ENCODE data around the gene PLPPR5. TPM values are rescaled to one million over a fixed set of nuclear protein-coding genes. Genes with fewer than 3 reads are reported as not detected.
A peak's percentile ranks its signal among the peaks of the same experiment; 100 is the strongest.

The PLPPR5 gene, protein sequence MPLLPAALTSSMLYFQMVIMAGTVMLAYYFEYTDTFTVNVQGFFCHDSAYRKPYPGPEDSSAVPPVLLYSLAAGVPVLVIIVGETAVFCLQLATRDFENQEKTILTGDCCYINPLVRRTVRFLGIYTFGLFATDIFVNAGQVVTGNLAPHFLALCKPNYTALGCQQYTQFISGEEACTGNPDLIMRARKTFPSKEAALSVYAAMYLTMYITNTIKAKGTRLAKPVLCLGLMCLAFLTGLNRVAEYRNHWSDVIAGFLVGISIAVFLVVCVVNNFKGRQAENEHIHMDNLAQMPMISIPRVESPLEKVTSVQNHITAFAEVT
- total RNA-seq (2012; rRNA removed) (under 0.01 TPM in 2 replicates), polyA plus RNA-seq (2012; rRNA removed) (0.05 and 0.06 TPM in 2 replicates), Bru-seq, nascent RNA (percentile 14 among the genes with signal in this experiment), BruChase-seq, experiment 1, labeled RNA remaining after a 6-hour chase (percentile 10 among the genes with signal in this experiment), BruChase-seq, experiment 2, labeled RNA remaining after a 2-hour chase (percentile 7 among the genes with signal in this experiment)
- 0.02 and 0.03 TPM in 2 replicates for polyA plus RNA-seq (2012; cell fraction: cytosol; rRNA removed)
- polyA plus RNA-seq (2012; cell fraction: nucleus; rRNA removed; ENCODE audit: low replicate concordance): 0.01 TPM in 1 of 2 replicates, not detected in the other
- long read RNA-seq: 0 reads

DNA sequence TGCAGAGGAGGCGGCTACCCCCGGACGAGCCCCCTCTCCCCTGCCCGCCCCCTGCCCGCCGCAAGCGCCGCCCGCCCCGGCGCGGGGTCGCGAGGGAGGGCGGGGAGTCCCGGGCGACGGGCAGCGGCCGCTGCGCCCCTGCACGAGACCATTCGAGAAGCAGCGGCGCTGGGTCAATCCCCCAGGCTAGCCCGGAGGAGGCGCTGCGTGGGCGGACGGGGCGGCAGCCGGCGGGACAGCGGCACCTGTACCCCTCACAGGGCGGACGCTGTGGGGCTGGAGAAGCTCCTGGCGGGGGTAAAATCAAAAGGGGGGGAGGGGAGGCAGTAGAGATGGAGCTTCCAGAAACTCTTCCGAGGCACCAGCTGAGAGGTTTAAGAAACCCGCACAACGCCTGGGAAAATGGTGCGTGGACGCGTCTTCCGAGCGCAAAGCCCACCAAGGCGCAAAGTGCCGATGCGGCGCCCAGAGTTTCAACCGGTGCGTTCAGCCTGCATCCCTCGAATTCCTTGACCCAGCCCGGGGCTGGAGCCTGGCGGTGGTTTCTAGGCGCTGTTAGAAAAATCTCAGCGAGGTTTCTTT, at the start of gene PLPPR5:
Gene PLPPR5, minus strand, starts transcription at position 1 of the 582 bp plus-strand sequence. CDS start 190 bp downstream, outside the sequence.
- H4K20me1 ChIP-seq (ENCODE audit: insufficient read depth, low read length): no peaks in the 10 kb centered on the region
- peak within 1 kb of the TSS; percentile 90 for H2AFZ ChIP-seq (replicated peaks; ENCODE audit: low read length, poor library complexity)
- H3K27me3 ChIP-seq (ENCODE audit: control insufficient read depth, insufficient read depth, low read length): peaks cover 31% of the 10 kb centered on the region
- intact Hi-C loops (cut with micrococcal nuclease) (loop anchor here (10.0 kb wide), 1 partner anchor 210 kb away; no protein-coding TSS in a partner anchor), dilution Hi-C loops (cut with HindIII; ENCODE audit: low sequenced_read_pairs, unreplicated experiment) (no loop called here), in situ Hi-C loops (cut with MboI; ENCODE audit: low sequenced_read_pairs) (no loop called here)
- no TSS peak for BruUV-seq (replicated peaks)
- no peak within 1 kb of the TSS for H3K18ac ChIP-seq (ENCODE audit: low read depth, low read length)
- H4K5ac ChIP-seq (ENCODE audit: low read depth, low read length): no peak within 1 kb of the TSS
- no peaks in the 10 kb centered on the region; the same call in 1 of the 2 replicates for H3K4me1 ChIP-seq (ENCODE audit: control insufficient read depth, insufficient read depth, low read length)
- peak within 1 kb of the TSS; percentile 24 for H3K4me3 ChIP-seq (ENCODE audit: insufficient read depth, low read depth, low read length)
- no peaks in the 10 kb centered on the region for H3K9me1 ChIP-seq (ENCODE audit: insufficient read depth, low read length)
- POLR2A ChIA-PET (ENCODE audit: unreplicated experiment): no interaction called here
- no peaks in the 10 kb centered on the region for H3K36me3 ChIP-seq (ENCODE audit: control insufficient read depth, insufficient read depth, low read length)
- H3K79me1 ChIP-seq (ENCODE audit: low read depth in 1 of 2, low read length in 2 of 2): no peaks in the 10 kb centered on the region
- H2BK15ac ChIP-seq (ENCODE audit: low read depth, low read length): no peak within 1 kb of the TSS
- H3K23ac ChIP-seq (ENCODE audit: low read depth, low read length): 0 out of 2 replicates have a peak within 1 kb of the TSS, but pooled peaks have one; percentile 24
- H3K27ac ChIP-seq (ENCODE audit: insufficient read depth, low read length): no peak within 1 kb of the TSS
- H2BK5ac ChIP-seq (ENCODE audit: low read depth, low read length, poor library complexity, severe bottlenecking): no peak within 1 kb of the TSS
- CTCF ChIA-PET: interaction anchor here (0.6 to 1.3 kb wide), 3 partner anchors 13 to 279 kb away, joined by 3 read pairs; no protein-coding TSS in a partner anchor
- peak within 1 kb of the TSS; percentile 72 for H3K4me2 ChIP-seq (ENCODE audit: low read depth, low read length)
- DNase-seq: no peak
- H3K56ac ChIP-seq (ENCODE audit: extremely low read depth, insufficient read depth, low read length): no peak within 1 kb of the TSS
- WGBS, 2 experiments (ENCODE audit: extremely low coverage in 2 of 2, insufficient read length in 1 of 2): 4% methylated on average over 9 of the region's 56 CpGs; no CpG with 5 or more reads in 1 of the 2 experiments
- H2AK9ac ChIP-seq (replicated peaks; ENCODE audit: low read depth, low read length, poor library complexity): peak within 1 kb of the TSS; percentile 46
- H3K14ac ChIP-seq (replicated peaks; ENCODE audit: low read depth, low read length): no peak within 1 kb of the TSS
- no peak for TF ChIP-seq NFE2L2 (IDR thresholded peaks at IDR 0.05; ENCODE audit: low read depth, low read length)
- TF ChIP-seq POLR2A (IDR thresholded peaks at IDR 0.05; ENCODE audit: low read depth, low read length): no peak
- TF ChIP-seq CEBPB (IDR thresholded peaks at IDR 0.05; ENCODE audit: low read depth, low read length): no peak
- ATAC-seq (ENCODE audit: low read depth): peak; percentile 77
- H3K4ac ChIP-seq (ENCODE audit: low read depth, low read length): no peak within 1 kb of the TSS
- no peak within 1 kb of the TSS for H4K8ac ChIP-seq (ENCODE audit: low read depth in 2 of 2, low read length in 2 of 2)
- no peak within 1 kb of the TSS for H4K91ac ChIP-seq (ENCODE audit: insufficient read depth, low read depth, low read length)
- no peak within 1 kb of the TSS for H2BK120ac ChIP-seq (ENCODE audit: low read depth, low read length)
- H2BK20ac ChIP-seq (ENCODE audit: low read depth, low read length): no peak within 1 kb of the TSS
- H3K9ac ChIP-seq (ENCODE audit: low read depth, low read length): no peak within 1 kb of the TSS
- no peak within 1 kb of the TSS for H2AK5ac ChIP-seq (ENCODE audit: low read depth, low read length)
- no peaks in the 10 kb centered on the region for H3K9me3 ChIP-seq (ENCODE audit: control insufficient read depth, insufficient read depth, low read length)
